Adipocyte (in vitro differentiated cells): Measurements from ENCODE around the gene DAZAP1.

ENCODE experiments used
- DNase-seq: peaks from one replicate; pipeline ENCODE4 v3.0.0-alpha.2; 2015; ENCODE audit warnings: low read depth
- H3K27me3 ChIP-seq: replicated peaks from 2 replicates; pipeline ENCODE4 v1.7.0; 2013; ENCODE audit warnings: mild to moderate bottlenecking, low read length, moderate library complexity; ENCODE audit not compliant: control insufficient read depth, insufficient read depth
- H3K36me3 ChIP-seq: 2 replicates; pipeline ENCODE4 v1.7.0; 2013; ENCODE audit warnings: low read length, mild to moderate bottlenecking, moderate library complexity; ENCODE audit not compliant: control insufficient read depth, insufficient read depth, severe bottlenecking
- H3K4me1 ChIP-seq: 2 replicates; pipeline ENCODE4 v1.7.0; 2013; ENCODE audit warnings: mild to moderate bottlenecking, low read length, moderate library complexity; ENCODE audit not compliant: control insufficient read depth, insufficient read depth
- H3K4me3 ChIP-seq: 2 replicates; pipeline ENCODE4 v1.7.0; 2013; ENCODE audit warnings: mild to moderate bottlenecking, low read length, moderate library complexity
- H3K9ac ChIP-seq: 2 replicates; pipeline ENCODE4 v1.7.0; 2013; ENCODE audit warnings: mild to moderate bottlenecking, low read length, moderate library complexity
- H3K9me3 ChIP-seq: 2 replicates; pipeline ENCODE4 v1.7.0; 2013; ENCODE audit warnings: mild to moderate bottlenecking, low read length, moderate library complexity; ENCODE audit not compliant: control insufficient read depth

Gene DAZAP1

DNA sequence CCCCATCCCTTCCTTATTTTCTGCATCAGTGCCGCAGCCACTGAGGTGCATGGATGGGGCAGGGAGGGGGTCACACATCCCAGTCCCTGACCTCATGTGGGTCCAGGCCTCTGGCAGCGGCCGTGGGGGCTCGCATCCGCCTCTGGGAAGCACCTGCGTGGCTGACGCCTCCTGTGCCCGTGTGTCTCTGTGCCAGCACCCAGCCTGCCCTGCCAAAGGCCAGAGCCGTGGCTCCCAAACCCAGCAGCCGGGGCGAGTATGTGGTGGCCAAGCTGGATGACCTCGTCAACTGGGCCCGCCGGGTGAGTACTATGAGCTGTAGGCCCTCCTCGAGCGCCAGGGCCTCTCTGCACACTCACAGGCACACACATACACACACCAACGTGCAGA, 18.8 kb upstream of the DAZAP1 start:
- no peaks in the 10 kb centered on the region for H3K27me3 ChIP-seq
- H3K9me3 ChIP-seq: no peaks in the 10 kb centered on the region
- peaks cover 38% of the 10 kb centered on the region for H3K36me3 ChIP-seq
- DNase-seq: no peak
- H3K4me3 ChIP-seq: no peak overlapping the region
- H3K9ac ChIP-seq: no peak overlapping the region
- peaks cover 7% of the 10 kb centered on the region for H3K4me1 ChIP-seq

DNA sequence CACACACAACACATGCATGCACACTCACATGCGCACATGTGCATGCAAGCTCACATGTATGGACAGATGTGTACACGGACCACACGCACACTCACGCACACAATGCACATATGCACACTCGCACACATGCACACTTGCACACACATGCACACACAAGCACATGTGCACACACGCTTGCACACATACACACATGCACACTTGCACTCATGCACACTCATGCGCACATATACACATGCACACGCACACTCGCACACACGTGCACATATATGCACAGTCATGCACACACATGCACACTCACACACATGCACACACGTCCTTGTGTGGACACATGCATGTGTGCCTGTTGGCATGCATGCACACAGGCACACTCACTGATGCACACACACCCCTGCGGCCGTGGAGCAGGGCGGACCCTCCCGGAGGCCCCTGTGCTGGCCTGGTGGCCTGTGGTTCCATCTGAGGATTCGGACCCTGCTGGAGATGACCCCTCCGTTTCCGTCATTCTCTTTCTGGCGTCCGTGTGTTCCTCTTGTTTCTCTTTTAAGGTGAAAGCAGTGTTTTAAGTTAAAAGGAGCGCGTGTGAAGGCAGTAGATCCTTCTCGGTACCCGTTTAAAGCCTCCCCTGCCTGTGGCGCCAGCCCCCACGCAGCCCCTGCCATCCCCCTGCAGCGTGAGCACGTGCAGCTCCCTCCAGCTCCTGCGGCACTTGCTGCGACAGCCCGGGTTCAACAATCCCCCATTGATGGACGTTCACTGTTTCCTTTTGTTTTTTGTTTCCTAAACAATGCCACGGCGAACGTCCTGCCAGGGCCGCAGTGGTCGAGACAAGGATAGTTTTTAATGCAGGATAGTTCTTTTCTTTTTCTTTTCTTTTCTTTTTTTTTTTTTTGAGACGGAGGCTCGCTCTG, 18.1 kb upstream of the DAZAP1 start:
- H3K4me3 ChIP-seq: no peak overlapping the region
- no peaks in the 10 kb centered on the region for H3K27me3 ChIP-seq
- H3K9me3 ChIP-seq: no peaks in the 10 kb centered on the region
- no peak for DNase-seq
- H3K36me3 ChIP-seq: peaks cover 41% of the 10 kb centered on the region
- H3K4me1 ChIP-seq: peaks cover 7% of the 10 kb centered on the region
- H3K9ac ChIP-seq: no peak overlapping the region

DNA sequence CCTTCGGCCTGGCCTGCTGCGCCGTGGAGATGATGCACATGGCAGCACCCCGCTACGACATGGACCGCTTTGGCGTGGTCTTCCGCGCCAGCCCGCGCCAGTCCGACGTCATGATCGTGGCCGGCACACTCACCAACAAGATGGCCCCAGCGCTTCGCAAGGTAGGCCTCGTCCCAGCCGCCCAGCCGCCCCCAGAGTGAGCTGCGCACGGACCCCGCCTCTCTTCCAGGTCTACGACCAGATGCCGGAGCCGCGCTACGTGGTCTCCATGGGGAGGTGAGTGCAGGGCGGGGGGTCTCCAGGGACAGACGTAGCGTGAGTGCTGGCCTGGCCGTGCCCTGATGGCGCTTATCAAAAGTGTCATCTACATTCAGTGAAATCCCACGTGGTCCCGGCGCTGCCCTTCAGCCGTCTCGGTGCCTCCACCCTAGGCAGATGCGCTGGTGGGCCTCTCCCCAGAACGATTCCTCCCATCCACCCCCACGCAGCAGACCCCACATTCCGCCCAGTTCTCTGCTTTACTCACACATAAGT, 16.4 kb upstream of the DAZAP1 start:
- no peaks in the 10 kb centered on the region for H3K27me3 ChIP-seq
- peaks cover 6% of the 10 kb centered on the region for H3K4me1 ChIP-seq
- no peak for DNase-seq
- H3K4me3 ChIP-seq: no peak overlapping the region
- no peaks in the 10 kb centered on the region for H3K9me3 ChIP-seq
- no peak overlapping the region for H3K9ac ChIP-seq
- peaks cover 41% of the 10 kb centered on the region for H3K36me3 ChIP-seq

DNA sequence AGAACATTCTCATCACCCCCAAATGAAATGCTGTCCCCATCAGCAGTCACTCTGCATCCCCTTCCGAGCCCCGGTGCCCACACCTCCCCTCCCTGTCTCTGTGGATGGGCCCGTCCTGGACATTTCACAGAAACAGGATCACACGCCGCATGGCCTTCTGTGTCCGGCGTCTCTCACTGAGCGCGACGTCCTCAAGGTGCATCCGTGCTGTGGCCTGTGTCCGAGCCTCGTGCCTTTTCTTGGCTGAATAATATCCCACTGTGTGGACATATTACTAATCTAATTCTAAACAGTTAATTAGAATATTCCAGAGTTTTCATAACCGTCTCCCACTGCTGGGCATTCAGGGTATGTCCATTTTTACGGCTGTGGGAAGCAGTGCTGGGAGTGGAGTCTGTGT, 15.0 kb upstream of the DAZAP1 start:
- DNase-seq: no peak
- Histone ChIP-seq H3K36me3 (peaks cover 41% of the 10 kb centered on the region), H3K9me3 (no peaks in the 10 kb centered on the region), H3K4me1 (peaks cover 12% of the 10 kb centered on the region), H3K27me3 (no peaks in the 10 kb centered on the region), H3K4me3 (no peak overlapping the region), H3K9ac (no peak overlapping the region)

DNA sequence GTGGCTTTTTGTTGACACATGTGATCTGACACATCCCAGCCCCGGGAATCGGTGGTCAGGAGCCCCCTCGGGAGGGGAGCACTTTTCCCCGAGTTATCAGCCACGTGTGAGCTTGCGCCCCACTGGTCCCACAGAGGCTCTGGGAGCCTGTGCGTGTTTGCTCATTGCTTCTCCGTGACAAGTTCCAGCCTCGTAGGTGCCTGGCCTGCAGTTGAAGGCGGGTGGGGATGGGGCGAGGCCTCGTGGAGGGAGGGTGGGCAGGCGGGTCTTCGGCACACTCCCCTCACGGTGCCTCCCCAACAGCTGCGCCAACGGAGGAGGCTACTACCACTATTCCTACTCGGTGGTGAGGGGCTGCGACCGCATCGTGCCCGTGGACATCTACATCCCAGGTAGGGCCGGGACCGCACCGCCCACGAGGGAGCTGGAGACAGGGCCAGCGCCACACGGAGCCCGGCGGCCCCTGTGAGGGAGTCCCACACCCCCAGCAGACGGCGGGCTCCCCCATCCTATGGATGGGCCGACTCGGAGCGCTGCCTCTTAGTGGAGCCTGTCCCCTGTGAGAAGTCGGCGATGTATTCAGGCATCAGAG, 14.4 kb upstream of the DAZAP1 start:
- Histone ChIP-seq H3K9me3 (no peaks in the 10 kb centered on the region), H3K9ac (no peak overlapping the region), H3K36me3 (peaks cover 39% of the 10 kb centered on the region), H3K4me1 (peaks cover 12% of the 10 kb centered on the region), H3K4me3 (no peak overlapping the region), H3K27me3 (no peaks in the 10 kb centered on the region)
- DNase-seq: no peak

DNA sequence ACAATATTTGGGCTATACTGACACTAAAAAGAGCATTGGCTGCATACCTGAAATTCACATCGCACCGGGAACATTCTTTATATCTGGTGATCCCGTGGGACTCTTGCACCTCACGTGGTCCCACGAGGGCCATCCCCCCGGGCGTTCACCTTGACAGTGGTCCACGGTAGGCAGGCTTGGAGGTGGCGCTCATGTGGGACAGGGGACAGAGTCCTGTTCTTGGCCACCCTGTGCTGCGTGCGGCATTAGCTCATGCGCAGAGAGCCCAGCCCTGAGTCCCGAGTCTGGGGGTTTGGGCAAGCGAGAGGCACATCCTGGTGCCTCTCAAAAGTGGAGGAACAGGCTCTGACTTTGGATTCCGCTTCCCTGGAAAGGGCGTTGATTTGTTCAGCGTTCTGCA, 13.5 kb upstream of the DAZAP1 start:
- no peaks in the 10 kb centered on the region for H3K9me3 ChIP-seq
- H3K27me3 ChIP-seq: no peaks in the 10 kb centered on the region
- H3K9ac ChIP-seq: no peak overlapping the region
- DNase-seq: no peak
- H3K36me3 ChIP-seq: peaks cover 32% of the 10 kb centered on the region
- H3K4me3 ChIP-seq: no peak overlapping the region
- H3K4me1 ChIP-seq: peaks cover 12% of the 10 kb centered on the region

DNA sequence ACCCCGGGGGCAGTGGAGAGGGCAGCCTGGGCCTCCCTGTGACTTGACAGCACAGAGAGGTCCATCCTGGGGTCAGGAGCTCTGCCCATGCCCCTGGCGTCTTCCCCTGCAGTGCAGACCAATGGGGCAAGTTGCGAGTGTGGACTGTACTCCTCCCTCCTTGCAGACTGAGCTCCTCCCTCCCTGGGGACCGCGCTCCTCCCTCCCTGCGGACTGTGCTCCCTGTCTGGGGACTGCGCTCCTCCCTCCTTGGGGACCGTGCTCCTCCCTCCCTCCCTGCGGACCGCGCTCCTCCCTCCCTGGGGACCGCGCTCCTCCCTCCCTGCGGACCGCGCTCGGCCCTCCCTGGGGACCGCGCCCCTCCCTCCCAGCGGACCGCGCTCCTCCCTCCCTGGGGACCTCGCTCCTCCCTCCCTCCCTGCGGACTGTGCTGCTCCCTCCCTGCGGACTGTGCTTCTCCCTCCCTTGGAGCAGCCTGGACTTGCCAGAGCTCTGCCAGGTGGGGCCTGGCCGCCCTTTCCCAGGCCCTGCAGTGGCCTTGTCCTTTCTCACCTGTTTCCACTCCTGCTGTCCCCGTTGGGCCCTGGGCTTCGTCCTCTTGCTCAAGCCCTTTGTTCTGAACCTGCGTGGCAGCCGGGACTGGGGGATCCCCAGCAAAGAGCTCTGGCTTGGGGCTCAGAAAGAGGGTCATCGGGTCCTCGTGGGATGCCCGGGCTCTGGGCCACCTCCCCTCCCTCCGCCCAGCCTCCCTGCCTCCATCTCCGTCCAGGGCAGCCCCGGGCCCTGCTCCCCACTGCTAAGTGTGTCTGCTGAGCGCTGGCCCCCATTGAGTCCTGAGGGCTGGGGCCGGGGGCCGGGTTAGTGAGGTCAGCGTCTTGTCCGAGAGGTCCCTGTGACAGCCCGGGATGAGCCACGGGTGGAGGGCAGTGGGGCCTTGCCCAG, 12.9 kb upstream of the DAZAP1 start:
- Histone ChIP-seq H3K4me1 (peaks cover 12% of the 10 kb centered on the region), H3K36me3 (peaks cover 25% of the 10 kb centered on the region), H3K9me3 (no peaks in the 10 kb centered on the region), H3K27me3 (no peaks in the 10 kb centered on the region), H3K9ac (no peak overlapping the region), H3K4me3 (no peak overlapping the region)
- DNase-seq: no peak

DNA sequence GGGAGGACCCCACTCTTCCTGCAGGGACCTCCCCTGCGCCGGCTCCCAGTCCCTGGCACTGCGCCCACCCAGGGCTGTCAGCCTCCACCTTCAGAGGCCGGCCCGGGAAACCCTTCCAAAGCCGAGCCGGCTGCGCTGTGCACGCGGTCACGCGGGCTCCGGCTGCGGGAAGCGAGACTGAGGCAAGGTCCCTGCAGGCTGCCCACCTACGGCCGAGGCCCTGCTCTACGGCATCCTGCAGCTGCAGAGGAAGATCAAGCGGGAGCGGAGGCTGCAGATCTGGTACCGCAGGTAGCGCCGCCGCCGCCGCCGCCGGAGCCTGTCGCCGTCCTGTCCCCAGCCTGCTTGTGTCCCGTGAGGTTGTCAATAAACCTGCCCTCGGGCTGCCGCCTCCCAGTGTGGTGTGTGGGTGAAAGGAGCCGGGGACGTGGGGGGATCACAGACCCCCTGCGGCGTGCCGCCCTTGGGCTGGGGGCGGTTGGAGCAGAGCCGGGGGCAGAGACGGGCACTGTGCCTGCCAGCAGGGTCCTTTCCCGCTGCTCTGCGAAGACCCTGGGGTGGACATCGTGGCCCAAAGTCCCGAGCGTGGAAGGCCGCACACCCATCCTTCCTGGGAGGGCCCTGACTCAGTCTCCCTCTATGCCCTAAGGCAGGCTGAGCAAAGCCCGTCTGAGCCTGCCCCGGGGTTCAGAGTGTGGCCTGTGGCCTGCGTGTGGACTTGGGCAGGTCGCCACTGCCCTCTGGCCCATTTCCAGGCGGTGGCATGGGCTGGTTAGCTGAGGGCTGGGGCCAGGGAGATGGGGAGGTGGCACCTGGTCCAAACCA, 12.0 kb upstream of the DAZAP1 start:
- Histone ChIP-seq H3K27me3 (no peaks in the 10 kb centered on the region), H3K36me3 (peaks cover 24% of the 10 kb centered on the region), H3K9ac (no peak overlapping the region), H3K9me3 (no peaks in the 10 kb centered on the region), H3K4me3 (no peak overlapping the region), H3K4me1 (peaks cover 15% of the 10 kb centered on the region)
- DNase-seq: no peak

DNA sequence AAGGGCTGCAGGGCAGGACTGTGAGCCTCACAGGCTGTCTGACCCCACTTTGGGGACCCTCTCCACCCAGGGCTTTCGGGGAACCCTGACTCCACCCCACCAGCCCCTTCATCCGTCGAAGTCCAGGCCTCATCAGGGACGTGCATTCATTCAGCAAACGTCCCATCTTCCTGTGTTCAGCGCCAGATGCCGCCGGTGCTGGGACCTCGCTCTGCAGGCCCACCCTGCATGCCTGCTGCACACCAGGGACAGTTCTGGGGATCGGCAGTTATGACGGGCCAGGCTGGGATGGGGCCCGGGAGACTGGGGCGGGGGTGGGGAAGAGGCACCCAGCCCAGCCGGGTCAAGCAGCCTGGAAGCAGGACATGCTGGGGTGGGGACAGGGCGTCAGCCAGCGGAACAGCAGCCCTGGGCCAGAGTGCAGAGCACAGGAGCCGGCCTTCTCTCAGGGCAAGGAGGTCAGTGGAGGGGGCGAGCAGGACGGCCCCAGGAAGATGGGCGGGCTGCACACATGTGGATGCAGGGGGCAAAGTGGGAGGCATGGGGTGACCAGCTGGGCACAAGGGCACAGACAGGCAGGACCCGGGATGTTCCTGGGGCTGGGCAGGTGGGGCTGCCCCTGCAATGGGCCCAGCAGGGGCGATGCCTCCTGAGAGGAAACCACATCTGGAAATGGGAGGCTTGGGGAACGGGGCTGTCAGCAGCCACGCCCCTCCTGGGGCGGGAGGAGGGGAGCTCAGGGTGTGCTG, 11.2 kb upstream of the DAZAP1 start:
- Histone ChIP-seq H3K9me3 (no peaks in the 10 kb centered on the region), H3K4me3 (no peak overlapping the region), H3K9ac (no peak overlapping the region), H3K27me3 (no peaks in the 10 kb centered on the region), H3K4me1 (peaks cover 22% of the 10 kb centered on the region), H3K36me3 (peaks cover 18% of the 10 kb centered on the region)
- no peak for DNase-seq
